Esophagus squamous epithelium (tissue), 5 donors: ENCODE measurements around the gene NT5C3B. TPM values are rescaled to one million over a fixed set of nuclear protein-coding genes. Genes with fewer than 3 reads are reported as not detected.

ENCODE experiments used
- DNase-seq: peaks from one replicate; lab custom pipeline; 2025; lab: John Stamatoyannopoulos, UW
- H3K27ac ChIP-seq, 4 donors: fragments of 200-600 bp; sonication (generic); one replicate each; pipeline ENCODE4 v1.5.1; 2016 to 2019; ENCODE audit warnings: mild to moderate bottlenecking in 1 of 4
- H3K27me3 ChIP-seq, 4 donors: fragments of 200-600 bp; sonication (generic); 1 replicate in 3 of 4; 2 replicates in 1 of 4; pipeline versions ENCODE4 v1.5.1 to v1.6.0; 2017 to 2021; ENCODE audit warnings: antibody characterized with exemption in 1 of 4
- H3K36me3 ChIP-seq, 3 donors: fragments of 200-600 bp; sonication (generic); one replicate each; pipeline ENCODE4 v1.5.1; 2016 to 2019
- H3K4me1 ChIP-seq, 3 donors: fragments of 200-600 bp; sonication (generic); one replicate each; pipeline ENCODE4 v1.5.1; 2017 to 2019
- H3K4me3 ChIP-seq, 4 donors: fragments of 200-600 bp; sonication (generic); 1 replicate in 3 of 4; 2 replicates in 1 of 4; pipeline ENCODE4 v1.5.1; 2016 to 2019; ENCODE audit warnings: mild to moderate bottlenecking in 2 of 4, moderate library complexity in 1 of 4
- H3K9me3 ChIP-seq, 3 donors: fragments of 200-600 bp; sonication (generic); one replicate each; pipeline ENCODE4 v1.5.1; 2016 to 2019
- POLR2A ChIP-seq, 4 donors: fragments of 450-650 bp; IDR thresholded peaks; one replicate each; pipeline ENCODE4 v1.6.1; 2017; ENCODE audit warnings: antibody characterized with exemption in 4 of 4, mild to moderate bottlenecking in 4 of 4, moderate library complexity in 3 of 4
- WGBS, 2 donors: methylation state at CpG; one replicate each; pipeline ENCODE4 v1.1.5; 2018; 5-methylcytosine and 5-hydroxymethylcytosine counted together
- intact Hi-C: fragments of 100-400 bp; cut with DNase I; formaldehyde crosslinking; loops from one replicate; pipeline ENCODE4 v1.15.0; 2022
- total RNA-seq, 4 donors: library from RNA; depleted of rRNA; stranded (reverse); fragments of >200 nt; gene quantifications; one replicate each; pipeline ENCODE4 v1.1.0, GENCODE V29; 2016
- TF ChIP-seq, protein P1 (sequence below), 6 experiments: fragments of 450-650 bp in 4 of 6; fragments of 200-600 bp in 2 of 6; sonication (generic) in 2 of 6; IDR thresholded peaks; one replicate each; pipeline ENCODE4 v1.5.1; 2016 to 2019; ENCODE audit warnings: antibody characterized with exemption in 6 of 6, mild to moderate bottlenecking in 4 of 6, moderate library complexity in 4 of 6
- donor health status: DM: yes; HTN: yes; CAD: no.

Gene NT5C3B
- total RNA-seq, 4 donors from 2014 or later, result 23.8 to 45.4 (median 30.5) TPM

DNA sequence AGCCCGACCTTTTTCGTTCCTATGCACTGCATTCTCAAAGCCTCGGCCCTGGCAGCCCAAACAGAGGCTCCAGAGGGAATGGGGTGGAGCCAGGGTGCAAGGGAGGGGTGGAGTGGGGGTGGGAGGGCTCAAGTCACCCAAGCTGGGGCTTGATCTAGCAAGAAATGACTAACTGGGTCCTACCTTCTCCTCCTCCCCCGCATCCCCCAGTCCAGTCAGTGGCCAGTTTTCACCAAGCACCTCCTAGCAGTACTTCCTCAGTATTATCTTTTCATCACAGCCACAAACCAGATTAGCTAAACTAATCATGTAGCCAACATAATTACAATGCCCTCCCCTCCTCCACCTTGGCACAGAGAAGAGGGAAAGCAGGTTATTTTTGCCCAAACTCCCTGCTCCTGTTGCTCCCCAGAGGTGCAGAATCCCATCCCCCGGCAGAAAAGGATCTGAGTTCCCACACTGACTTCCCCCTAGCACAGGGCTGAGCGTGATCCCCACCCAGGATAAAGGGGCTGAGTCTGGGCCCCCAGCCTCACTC, 51.8 kb downstream of the NT5C3B start:
- H3K9me3 ChIP-seq, result no peaks in the 10 kb centered on the region
- TF ChIP-seq, protein P1, sequence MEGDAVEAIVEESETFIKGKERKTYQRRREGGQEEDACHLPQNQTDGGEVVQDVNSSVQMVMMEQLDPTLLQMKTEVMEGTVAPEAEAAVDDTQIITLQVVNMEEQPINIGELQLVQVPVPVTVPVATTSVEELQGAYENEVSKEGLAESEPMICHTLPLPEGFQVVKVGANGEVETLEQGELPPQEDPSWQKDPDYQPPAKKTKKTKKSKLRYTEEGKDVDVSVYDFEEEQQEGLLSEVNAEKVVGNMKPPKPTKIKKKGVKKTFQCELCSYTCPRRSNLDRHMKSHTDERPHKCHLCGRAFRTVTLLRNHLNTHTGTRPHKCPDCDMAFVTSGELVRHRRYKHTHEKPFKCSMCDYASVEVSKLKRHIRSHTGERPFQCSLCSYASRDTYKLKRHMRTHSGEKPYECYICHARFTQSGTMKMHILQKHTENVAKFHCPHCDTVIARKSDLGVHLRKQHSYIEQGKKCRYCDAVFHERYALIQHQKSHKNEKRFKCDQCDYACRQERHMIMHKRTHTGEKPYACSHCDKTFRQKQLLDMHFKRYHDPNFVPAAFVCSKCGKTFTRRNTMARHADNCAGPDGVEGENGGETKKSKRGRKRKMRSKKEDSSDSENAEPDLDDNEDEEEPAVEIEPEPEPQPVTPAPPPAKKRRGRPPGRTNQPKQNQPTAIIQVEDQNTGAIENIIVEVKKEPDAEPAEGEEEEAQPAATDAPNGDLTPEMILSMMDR (IDR thresholded peaks at IDR 0.05), result no peak
- peak in 1 of 4 donors; percentile 47 for TF ChIP-seq POLR2A (IDR thresholded peaks at IDR 0.05)
- WGBS, 2 donors, result 6 to 34% methylated on average over 2 to 3 of the region's 6 CpGs
- peaks cover 41 to 97% (median 69%) of the 10 kb centered on the region in 3 donors for H3K4me1 ChIP-seq
- no peak for DNase-seq
- H3K36me3 ChIP-seq, result peaks cover 0 to 13% (median 0%) of the 10 kb centered on the region in 3 donors
- peak overlapping the region; percentile 63 to 82 (median 80) for H3K4me3 ChIP-seq
- H3K27ac ChIP-seq, result peak overlapping the region; percentile 95 to 99 (median 98)
- peaks cover 0 to 24% (median 0%) of the 10 kb centered on the region in 4 donors for H3K27me3 ChIP-seq
- intact Hi-C loops, result no loop called here

DNA sequence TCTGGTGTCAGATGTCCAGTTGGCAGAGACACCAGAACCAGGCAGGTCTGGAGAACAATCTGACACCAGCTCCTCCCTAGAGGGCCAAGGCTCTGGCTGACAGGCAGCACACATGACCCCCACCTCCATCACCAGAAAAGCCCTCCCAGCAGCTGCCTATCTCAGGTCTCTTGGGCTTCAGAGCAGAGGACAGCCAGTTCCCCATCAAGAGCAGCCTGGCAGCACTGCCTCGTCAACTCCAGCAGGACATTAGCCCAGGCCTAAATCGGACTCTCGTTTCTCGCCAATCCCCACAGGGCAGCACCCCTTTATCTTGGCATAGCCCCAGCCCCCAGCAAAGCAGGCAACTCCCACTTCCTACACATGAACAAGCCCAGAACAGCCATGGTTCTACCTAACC, 53.9 kb downstream of the NT5C3B start:
- peaks cover 0 to 17% (median 0%) of the 10 kb centered on the region in 3 donors for H3K36me3 ChIP-seq
- H3K4me1 ChIP-seq, result peaks cover 39 to 97% (median 71%) of the 10 kb centered on the region in 3 donors
- 30% methylated on average over 4 of the region's 4 CpGs; no CpG with 5 or more reads in 1 of the 2 donors for WGBS, 2 donors
- intact Hi-C loops, result no loop called here
- peak overlapping the region; percentile 86 to 99 (median 98) for H3K27ac ChIP-seq
- H3K27me3 ChIP-seq, result peaks cover 0 to 24% (median 0%) of the 10 kb centered on the region in 4 donors
- TF ChIP-seq, protein P1 (IDR thresholded peaks at IDR 0.05), result no peak
- TF ChIP-seq POLR2A (IDR thresholded peaks at IDR 0.05), result no peak
- H3K4me3 ChIP-seq, result peak overlapping the region; percentile 63 to 82 (median 80)
- no peak for DNase-seq
- no peaks in the 10 kb centered on the region for H3K9me3 ChIP-seq

DNA sequence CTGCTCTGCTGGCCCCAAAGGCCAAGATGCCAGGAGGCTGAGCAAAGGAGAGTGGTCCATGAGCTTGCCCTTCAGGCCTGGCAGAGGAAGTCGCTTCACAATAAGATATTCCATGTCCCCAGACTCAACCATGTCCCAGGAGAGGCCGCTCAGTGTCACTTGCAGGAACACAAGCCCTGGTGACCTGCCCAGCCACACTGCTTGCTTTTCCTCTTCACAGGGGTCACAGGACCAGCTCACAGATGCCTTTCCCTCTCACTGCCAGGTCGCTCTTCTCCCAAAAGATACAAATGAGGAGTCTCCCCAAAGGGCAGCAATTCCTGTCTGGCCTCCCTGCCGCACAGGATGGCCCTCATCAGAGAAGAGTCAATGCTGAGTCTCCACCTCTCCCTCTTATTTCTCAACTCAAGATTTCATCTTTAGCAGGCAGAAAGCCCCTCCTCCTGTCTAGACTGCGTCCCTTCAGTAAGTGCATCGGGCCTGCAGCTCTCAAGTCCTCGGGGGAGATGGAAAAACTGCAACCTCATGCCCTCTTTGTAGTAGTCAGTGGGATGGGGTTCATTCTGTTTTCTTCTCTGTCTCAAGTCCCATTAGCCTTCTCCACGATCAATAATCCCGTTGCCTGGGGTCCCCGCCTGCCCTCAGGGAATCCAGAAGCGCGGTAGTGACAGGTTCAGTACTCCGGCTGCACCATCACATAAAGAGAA, 54.5 kb downstream of the NT5C3B start:
- WGBS, 2 donors, result 46 to 54% methylated on average over 7 to 12 of the region's 13 CpGs
- Histone ChIP-seq H3K27ac (peak overlapping the region; percentile 86 to 99 (median 98)), H3K36me3 (peaks cover 0 to 23% (median 0%) of the 10 kb centered on the region in 3 donors), H3K4me1 (peaks cover 45 to 100% (median 77%) of the 10 kb centered on the region in 3 donors), H3K27me3 (peaks cover 0 to 24% (median 0%) of the 10 kb centered on the region in 4 donors), H3K9me3 (no peaks in the 10 kb centered on the region), H3K4me3 (peak overlapping the region; percentile 63 to 82 (median 80))
- no peak for DNase-seq
- TF ChIP-seq POLR2A (IDR thresholded peaks at IDR 0.05), result no peak
- TF ChIP-seq, protein P1 (IDR thresholded peaks at IDR 0.05), result no peak
- intact Hi-C loops, result no loop called here

DNA sequence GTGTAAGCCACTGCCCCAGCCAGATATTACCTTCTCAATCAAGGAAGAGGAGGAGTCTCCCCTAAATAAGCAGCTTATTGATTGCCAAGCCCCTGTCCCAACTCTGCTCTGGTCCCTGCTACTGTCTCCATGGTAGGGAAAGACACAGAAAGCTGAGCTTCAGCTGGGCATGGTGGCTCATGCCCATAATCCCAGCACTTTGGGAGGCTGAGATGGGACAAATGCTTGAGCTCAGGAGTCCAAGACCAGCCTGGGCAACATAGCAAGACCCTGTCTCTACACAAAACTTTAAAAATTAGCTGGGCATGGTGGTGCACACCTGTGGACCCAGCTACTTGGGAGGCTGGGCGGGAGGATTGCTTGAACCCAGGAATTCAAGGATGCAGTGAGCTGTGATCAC, 56.1 kb downstream of the NT5C3B start:
- Histone ChIP-seq H3K4me1 (peaks cover 51 to 100% (median 84%) of the 10 kb centered on the region in 3 donors), H3K27ac (peak overlapping the region; percentile 63 to 99 (median 98)), H3K36me3 (peaks cover 0 to 32% (median 0%) of the 10 kb centered on the region in 3 donors), H3K4me3 (no peak overlapping the region), H3K9me3 (no peaks in the 10 kb centered on the region), H3K27me3 (peaks cover 0 to 8% (median 0%) of the 10 kb centered on the region in 4 donors)
- intact Hi-C loops, result no loop called here
- TF ChIP-seq, protein P1 (IDR thresholded peaks at IDR 0.05), result no peak
- TF ChIP-seq POLR2A (IDR thresholded peaks at IDR 0.05), result no peak
- DNase-seq, result no peak
- WGBS, 2 donors, result 90% methylated on average over 1 of the region's 1 CpG; no CpG with 5 or more reads in 1 of the 2 donors
